NCI-H2081 (cell line): ENCODE measurements around the gene MBD6.

ENCODE experiments used
- DNase-seq, 2 experiments: peaks; one replicate each; lab custom pipeline; 2025; lab: John Stamatoyannopoulos, UW

MBD6 gene

DNA sequence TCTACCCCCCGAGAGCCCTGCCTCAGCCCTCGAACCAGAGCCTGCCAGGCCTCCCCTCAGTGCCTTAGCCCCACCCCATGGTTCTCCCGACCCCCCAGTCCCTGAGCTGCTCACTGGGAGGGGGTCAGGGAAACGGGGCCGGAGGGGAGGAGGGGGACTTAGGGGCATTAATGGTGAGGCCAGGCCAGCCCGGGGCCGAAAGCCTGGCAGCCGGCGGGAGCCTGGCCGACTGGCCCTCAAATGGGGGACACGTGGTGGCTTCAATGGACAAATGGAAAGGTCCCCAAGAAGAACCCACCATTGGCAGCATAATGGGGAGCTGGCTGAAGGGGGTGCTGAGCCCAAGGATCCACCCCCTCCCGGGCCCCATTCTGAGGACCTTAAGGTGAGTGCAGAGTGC is 5.6 kb downstream of the MBD6 start:
- DNase-seq, result no peak

DNA sequence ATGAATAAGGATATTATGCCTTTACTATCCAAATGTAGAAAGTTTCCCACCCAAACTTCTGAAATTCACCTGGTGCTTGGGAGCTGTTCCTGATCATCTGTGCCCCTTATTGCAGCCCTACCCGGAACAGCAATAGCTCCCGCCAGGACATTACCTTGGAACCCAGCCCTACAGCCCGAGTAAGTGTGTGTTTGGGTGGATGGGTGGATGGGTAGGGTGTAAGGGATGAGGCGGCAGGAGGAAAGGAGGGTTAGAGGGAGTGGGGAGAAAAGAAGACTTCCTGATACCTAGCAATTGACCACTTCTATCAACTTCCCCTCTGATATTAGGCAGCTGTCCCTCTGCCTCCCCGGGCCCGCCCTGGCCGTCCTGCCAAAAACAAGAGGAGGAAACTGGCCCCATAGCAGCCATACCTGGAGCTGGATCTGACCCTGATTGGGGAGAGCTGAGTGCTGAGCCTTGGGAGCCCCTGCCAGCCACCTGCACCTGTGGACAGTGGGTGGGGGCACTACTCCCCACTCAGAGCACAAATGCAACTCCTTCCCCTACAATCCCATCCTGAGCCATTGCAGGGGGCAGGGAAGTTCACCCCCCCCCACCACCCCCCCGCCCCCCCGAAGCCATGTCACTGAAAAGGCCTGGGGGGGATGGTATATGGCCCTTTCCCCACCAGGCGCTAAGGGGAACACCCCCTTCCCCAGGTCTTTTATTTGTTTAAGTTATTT is 6.4 kb downstream of the MBD6 start:
- DNase-seq, result no peak

GRCh38 chr12:57529831-57530230 is 7.2 kb downstream of the MBD6 start:
- DNase-seq, result no peak

DNA sequence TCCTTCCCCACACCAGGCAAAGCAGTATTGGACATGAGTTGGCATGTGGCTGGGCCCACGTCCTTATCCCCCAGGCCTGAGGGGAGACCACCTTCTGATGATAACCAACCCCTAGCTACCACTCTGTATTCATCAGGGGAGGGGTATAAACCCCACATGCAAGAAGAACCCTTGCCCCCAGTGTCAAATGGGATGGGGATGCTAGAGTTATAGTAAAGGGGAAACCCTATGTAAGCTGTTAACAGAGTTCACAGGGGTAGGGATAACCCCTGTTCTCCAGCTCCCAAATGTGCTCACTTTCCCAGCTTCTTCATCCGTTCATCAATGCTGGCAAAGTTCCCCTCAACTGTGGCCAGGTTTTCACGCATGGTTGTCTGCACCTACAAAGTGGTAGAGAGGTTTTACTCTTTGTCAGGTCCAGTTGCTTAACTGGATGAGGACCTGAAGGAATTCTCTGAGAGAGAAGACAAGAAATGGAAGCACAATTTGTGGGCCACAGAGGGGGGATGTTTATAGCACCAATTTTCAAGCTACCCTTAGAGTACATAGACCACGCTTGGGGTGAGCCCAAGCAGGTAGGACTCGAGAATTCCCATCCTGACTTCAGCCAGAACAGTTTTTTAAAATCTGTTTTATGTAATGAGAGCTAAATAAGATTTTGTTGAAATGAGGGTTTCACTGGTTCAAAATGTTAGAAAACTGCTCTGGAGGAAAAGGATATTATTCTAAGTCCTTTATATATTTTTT is 7.9 kb downstream of the MBD6 start:
- DNase-seq, result no peak

GRCh38 chr12:57531836-57532235 is 9.2 kb downstream of the MBD6 start:
- DNase-seq, result no peak

DNA sequence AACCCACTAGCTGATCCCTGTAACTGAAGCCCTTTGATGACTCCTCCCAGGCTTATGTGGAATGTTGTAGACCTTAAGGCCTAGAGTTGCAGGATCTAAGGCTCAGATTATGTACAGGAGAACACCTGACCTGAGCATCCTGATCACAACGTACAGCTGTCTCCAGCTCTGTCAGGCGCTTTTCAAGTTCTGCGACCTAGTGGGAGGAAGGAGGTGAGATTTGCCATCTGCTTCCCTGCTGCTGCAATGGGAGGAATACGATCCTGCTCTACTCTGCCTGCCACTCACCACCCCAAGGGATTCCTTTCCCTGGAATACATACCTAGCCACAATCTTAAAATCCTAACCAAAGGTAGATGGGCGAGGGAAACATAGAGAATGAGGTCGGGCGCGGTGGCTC is 10.5 kb downstream of the MBD6 start:
- no peak for DNase-seq

GRCh38 chr12:57534250-57534649 is 11.6 kb downstream of the MBD6 start:
- no peak for DNase-seq

DNA sequence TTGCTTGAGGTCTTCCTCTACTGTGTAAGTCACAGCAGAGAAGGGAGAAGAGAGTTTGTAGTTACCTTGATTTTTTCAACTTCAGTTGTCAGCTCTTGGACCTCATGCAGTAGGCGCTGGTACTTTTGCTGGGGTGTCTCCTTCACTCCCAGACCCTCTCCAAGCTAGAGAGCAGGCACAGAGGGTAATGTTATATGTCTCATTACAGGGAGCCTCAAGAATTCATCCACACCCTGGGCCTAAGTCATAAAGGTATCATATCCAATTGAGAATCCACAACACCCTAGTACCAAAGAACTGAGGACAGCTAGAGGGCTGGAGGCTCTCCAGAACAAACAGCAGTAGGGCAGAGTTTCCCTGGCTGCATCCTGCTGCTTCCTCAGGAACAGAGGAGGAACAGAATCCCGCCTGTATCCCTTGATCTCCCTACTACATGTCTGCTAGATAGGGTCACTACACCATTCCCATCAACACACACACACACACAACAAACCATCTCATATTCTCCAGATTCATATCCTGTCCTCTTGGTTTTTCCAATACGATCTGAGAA is 12.4 kb downstream of the MBD6 start:
- no peak for DNase-seq

- no peak for DNase-seq
These were observed 13.4 kb downstream of the MBD6 start for GRCh38 chr12:57535764-57536596.

DNA sequence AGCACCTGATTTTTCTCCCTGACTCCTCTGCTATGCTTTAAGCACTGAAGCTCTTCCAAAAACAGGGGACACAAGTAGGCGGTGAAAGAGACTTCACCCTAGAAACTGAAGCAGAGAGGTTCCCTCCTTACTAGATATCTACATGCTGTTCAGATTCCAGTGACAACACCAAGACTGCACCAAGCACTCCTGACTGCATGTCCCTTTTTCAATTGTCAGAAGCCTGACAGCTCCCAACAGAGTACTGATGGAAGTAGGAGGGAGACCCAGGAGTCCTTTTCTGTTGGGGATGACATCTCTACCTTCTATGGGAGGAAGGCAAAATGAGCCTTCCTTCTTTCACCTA is 13.9 kb downstream of the MBD6 start:
- no peak for DNase-seq

- no peak for DNase-seq
These were observed 16.6 kb downstream of the MBD6 start for GRCh38 chr12:57539134-57539768.

DNA sequence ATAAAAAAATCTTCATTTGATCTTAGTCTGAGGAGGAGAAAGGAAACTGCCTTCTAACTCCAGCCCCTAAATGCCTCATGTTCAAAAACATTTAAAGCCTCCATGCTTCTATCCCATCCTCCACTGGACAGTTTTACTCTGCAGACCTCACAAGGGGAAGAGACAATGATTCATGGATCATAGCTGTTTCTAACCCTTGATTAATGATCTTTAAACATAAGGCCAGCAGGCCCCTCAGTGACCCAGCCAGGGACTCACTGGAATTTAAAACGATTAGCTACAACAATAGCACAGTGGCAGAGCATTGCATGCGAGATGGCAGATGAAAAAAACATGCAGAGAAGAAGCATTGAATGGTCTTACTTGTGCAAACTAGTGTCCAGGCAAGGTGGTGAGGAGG is 18.4 kb downstream of the MBD6 start:
- no peak for DNase-seq

DNA sequence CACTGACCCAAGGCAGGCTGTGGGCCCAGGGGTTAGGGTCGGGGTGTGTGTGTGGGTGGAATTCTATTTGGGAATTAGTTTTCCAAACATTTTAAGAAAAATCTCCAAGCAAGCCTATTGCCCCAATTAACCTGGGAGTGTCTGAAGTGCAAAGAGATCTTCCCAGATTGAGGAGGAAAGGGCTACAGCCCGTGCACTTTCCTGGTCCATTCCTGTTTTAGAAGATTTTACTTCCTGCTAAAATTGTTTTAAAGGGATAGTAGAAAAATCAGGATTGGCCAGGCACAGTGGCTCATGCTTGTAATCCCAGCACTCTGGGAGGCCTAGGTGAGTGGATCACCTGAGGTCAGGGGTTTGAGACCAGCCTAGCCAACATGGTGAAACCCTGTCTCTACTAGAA is 19.1 kb downstream of the MBD6 start:
- DNase-seq, result no peak

GRCh38 chr12:57543581-57543980 is 21.0 kb downstream of the MBD6 start:
- peak; percentile 18 to 46 for DNase-seq

DNA sequence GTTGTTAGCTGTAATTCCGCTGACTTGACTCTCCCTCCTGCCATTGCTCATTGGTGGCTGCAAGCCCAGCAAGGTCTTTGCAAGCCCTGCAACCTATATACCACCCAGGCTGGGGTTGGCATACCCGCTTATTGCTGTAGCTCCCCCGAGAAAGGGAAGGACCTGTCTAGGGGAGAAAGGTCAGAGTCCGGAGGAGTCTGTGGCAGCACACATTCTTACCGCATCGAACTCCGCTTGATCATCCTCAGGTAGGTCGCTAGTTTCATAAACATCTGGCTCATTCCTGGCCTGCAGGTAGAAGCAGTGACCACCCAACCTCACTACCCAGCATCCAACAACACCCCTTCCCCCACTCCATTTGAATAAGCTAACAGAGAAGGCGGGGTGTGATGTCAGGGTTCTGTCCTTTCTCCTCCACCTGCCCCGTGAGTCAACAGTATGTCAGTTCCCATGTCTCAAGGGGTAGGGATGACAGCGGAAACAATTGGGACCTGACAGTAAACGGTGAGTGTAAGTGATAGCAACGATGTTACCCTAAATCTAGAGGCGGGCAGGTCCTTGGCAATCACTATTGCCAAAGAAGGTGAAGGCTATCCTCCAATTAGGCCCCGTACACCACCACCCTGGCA is 23.3 kb downstream of the MBD6 start:
- peak in 1 of 2 experiments; percentile 27 for DNase-seq

GRCh38 chr12:57546438-57547287 is 24.0 kb downstream of the MBD6 start, which contains the start of gene DCTN2:
Gene DCTN2 (minus strand): TSS chr12:57547192. CDS start chr12:57547063, 129 bp downstream.
- DNase-seq, result peak; percentile 96 to 98

DNA sequence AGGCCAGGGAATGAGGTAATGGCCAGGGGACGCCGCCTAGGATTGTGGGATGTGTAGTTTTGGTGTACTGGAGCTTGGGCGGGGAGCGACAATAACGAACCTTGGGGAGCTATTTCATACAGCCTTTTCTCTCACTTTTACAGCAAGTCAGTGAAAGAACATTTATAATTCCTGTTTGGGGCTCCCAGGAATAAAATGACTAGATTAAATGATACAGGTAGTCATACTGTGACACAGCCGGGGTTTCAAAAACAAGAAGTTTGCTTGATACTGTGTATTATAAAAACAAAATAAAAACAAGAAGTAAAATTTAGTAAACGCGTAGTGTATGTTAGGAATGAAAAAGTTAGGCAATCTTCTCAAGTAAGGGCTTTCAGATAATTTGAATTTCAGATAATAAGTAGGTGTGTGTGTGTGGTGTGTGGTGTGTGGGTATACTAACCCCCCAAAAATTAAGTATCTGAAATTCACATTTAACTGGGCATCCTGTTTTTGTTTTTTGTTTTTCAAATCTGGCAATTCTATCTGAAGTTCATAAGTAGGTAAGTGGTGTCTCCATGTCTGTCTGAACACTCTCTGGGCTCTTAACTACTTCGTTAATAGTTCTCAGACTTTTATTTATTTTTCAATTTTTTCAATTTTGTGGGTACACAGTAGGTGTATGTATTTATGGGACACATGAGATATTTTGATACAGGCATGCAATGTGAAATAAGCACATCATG is 24.8 kb downstream of the MBD6 start:
- no peak for DNase-seq

DNA sequence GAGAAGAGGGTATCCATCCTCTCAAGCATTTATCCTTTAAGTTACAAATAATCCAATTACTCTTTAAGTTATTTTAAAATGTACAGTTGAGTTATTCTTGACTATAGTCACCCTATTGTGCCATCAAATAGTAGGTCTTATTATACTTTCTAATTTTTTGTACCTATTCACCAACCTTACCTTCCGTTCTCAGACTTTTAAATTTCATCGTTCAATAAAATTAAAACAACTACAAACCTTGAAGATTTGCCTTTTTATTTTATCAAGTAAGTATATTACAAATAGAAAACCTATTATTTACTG is 25.3 kb downstream of the MBD6 start:
- DNase-seq, result no peak

GRCh38 chr12:57548488-57548887 is 25.9 kb downstream of the MBD6 start:
- DNase-seq, result no peak
